GM12891 (cell line): ENCODE results near the gene IL1F10.
A peak's percentile ranks its signal among the peaks of the same experiment; 100 is the strongest.
"Not testable (repeated sequence)": the region's sequence is repeated elsewhere in the genome, so short reads cannot be mapped to it uniquely, and the experiment has no call there.

Source experiments
- DNase-seq: peaks from one replicate; pipeline ENCODE4 v3.0.0; 2011; ENCODE audit warnings: low spot score; ENCODE audit not compliant: insufficient read length
- FAIRE-seq: peaks from 2 replicates; lab custom pipeline; 2011; peaks lifted over from hg19 to GRCh38; lab: Jason Lieb, UNC
- PAX5 ChIP-seq: IDR thresholded peaks from 2 replicates; pipeline ENCODE4 v1.6.1; 2011; ENCODE audit warnings: low read length, moderate library complexity, mild to moderate bottlenecking; ENCODE audit not compliant: insufficient read depth, severe bottlenecking
- POLR2A ChIP-seq: IDR thresholded peaks from 2 replicates; pipeline ENCODE4 v1.6.1; 2011; ENCODE audit warnings: low read depth, low read length, control low read depth
- POLR2AphosphoS5 ChIP-seq: IDR thresholded peaks from 2 replicates; pipeline ENCODE4 v1.6.1; 2011; ENCODE audit warnings: low read depth, low read length, control low read depth
- POU2F2 ChIP-seq: IDR thresholded peaks from 2 replicates; pipeline ENCODE4 v1.6.1; 2011; ENCODE audit warnings: low read depth, mild to moderate bottlenecking, control low read depth, low read length, moderate library complexity
- SPI1 ChIP-seq: IDR thresholded peaks from 2 replicates; pipeline ENCODE4 v1.6.1; 2011; ENCODE audit warnings: low read depth, low read length, control low read depth
- TAF1 ChIP-seq: IDR thresholded peaks from 2 replicates; pipeline ENCODE4 v1.6.1; 2011; ENCODE audit warnings: low read depth, low read length, control low read depth

Gene IL1F10

GRCh38 chr2:113088213-113088992, 20.6 kb downstream of the IL1F10 start:
- DNase-seq (no peak), FAIRE-seq (no peak)

GRCh38 chr2:113089916-113090315, 22.1 kb downstream of the IL1F10 start:
- TF ChIP-seq SPI1 = 0 out of 2 replicates have a peak, but pooled peaks have one; percentile 3
- 0 out of 2 replicates have a peak, but pooled peaks have one; percentile 26 for TF ChIP-seq POLR2AphosphoS5
- TF ChIP-seq POU2F2 = no peak
- FAIRE-seq (no peak), DNase-seq (no peak)

More at GRCh38 chr2:113088213-113088992, 20.6 kb downstream of the IL1F10 start:
- TF ChIP-seq POLR2AphosphoS5 (no peak), POLR2A (no peak), PAX5 (no peak), SPI1 (peak; percentile 52; the same call in 1 of the 2 replicates), TAF1 (no peak)

- TF ChIP-seq TAF1 = no peak
- no peak for TF ChIP-seq POLR2A
- TF ChIP-seq POLR2AphosphoS5 = no peak
- TF ChIP-seq POU2F2 = no peak
- TF ChIP-seq PAX5 = no peak
- no peak for TF ChIP-seq SPI1
- FAIRE-seq (no peak), DNase-seq (no peak)
These were observed 23.6 kb downstream of the IL1F10 start for GRCh38 chr2:113091231-113091896.

- TF ChIP-seq POU2F2 = no peak
- no peak for TF ChIP-seq POLR2AphosphoS5
- DNase-seq (no peak), FAIRE-seq (no peak)
These were observed 25.3 kb downstream of the IL1F10 start for GRCh38 chr2:113092864-113093612.

GRCh38 chr2:113093613-113093977, 25.8 kb downstream of the IL1F10 start:
- DNase-seq (no peak), FAIRE-seq (no peak)
- TF ChIP-seq TAF1 = no peak
- no peak for TF ChIP-seq POU2F2
- TF ChIP-seq POLR2AphosphoS5 = no peak
- TF ChIP-seq SPI1 = no peak
- no peak for TF ChIP-seq POLR2A
- TF ChIP-seq PAX5 = no peak

- not testable (repeated sequence) for DNase-seq, FAIRE-seq
These were observed 28.5 kb downstream of the IL1F10 start for GRCh38 chr2:113096306-113096705.

- DNase-seq, FAIRE-seq: not testable (repeated sequence)
These were observed 29.3 kb downstream of the IL1F10 start for GRCh38 chr2:113096842-113097618.

GRCh38 chr2:113098041-113098440, 30.3 kb downstream of the IL1F10 start:
- FAIRE-seq (no peak), DNase-seq (no peak)
- no peak for TF ChIP-seq SPI1
- no peak for TF ChIP-seq POLR2A
- no peak for TF ChIP-seq PAX5
- TF ChIP-seq TAF1 = no peak

- no peak for TF ChIP-seq PAX5
- no peak for TF ChIP-seq POU2F2
- TF ChIP-seq POLR2A = no peak
- TF ChIP-seq POLR2AphosphoS5 = no peak
- no peak for FAIRE-seq
- no peak for DNase-seq
These were observed 30.8 kb downstream of the IL1F10 start for GRCh38 chr2:113098532-113098931.

- DNase-seq (no peak), FAIRE-seq (no peak)
- no peak for TF ChIP-seq POU2F2
- TF ChIP-seq POLR2A = no peak
- TF ChIP-seq PAX5 = no peak
- no peak for TF ChIP-seq SPI1
- TF ChIP-seq POLR2AphosphoS5 = no peak
- TF ChIP-seq TAF1 = no peak
These were observed 34.4 kb downstream of the IL1F10 start for GRCh38 chr2:113102133-113102532.
